ENCODE data around the gene CLDN15.
A peak's percentile ranks its signal among the peaks of the same experiment; 100 is the strongest.

- TF ChIP-seq CTCF (IDR thresholded peaks at IDR 0.05) = peak in 1 of 6 experiments; percentile 3
- TF ChIP-seq POLR2A (IDR thresholded peaks at IDR 0.05) = no peak
Observed at GRCh38 chr7:101216860-101217387, 20.7 kb downstream of the CLDN15 start.

Data from Peyer's patch (tissue), 4 donors.